SK-N-SH (cell line): Measurements from ENCODE around the gene MYO9A. TPM values are rescaled to one million over a fixed set of nuclear protein-coding genes. Genes with fewer than 3 reads are reported as not detected.

Experiments
- CTCF ChIA-PET: fragments of 300-600, 350-600 bp; formaldehyde crosslinking; extraction: SDS; loops from one replicate; lab custom pipeline; 2021; lab: Yijun Ruan, JAX
- POLR2A ChIA-PET: fragments of 350-600 bp; sonication (Branson Sonifier 250); formaldehyde crosslinking; extraction: SDS; loops from one replicate; lab custom pipeline; 2020; ENCODE audit warnings: antibody characterized with exemption, inconsistent platforms; lab: Yijun Ruan, JAX
- DNase-seq: peaks from one replicate; pipeline ENCODE4 v3.0.0; 2012
- H2AFZ ChIP-seq: fragments of 200-600 bp; sonication (generic); 2 replicates; pipeline ENCODE4 v1.8.1; 2016; ENCODE audit warnings: antibody characterized with exemption, mild to moderate bottlenecking, low read depth
- H3F3A ChIP-seq: fragments of 200-600 bp; sonication (generic); replicated peaks from 2 replicates; pipeline ENCODE3; 2016; ENCODE audit warnings: antibody characterized with exemption, mild to moderate bottlenecking; ENCODE audit not compliant: insufficient read depth
- H3K27ac ChIP-seq, 2 experiments: fragments of 200-500 bp in 1 of 2; fragments of 200-600 bp in 1 of 2; sonication (Bioruptor generic) in 1 of 2; sonication (generic), shearing (Covaris generic) in 1 of 2; 2 replicates each; pipeline versions ENCODE4 v1.5.1 to v1.6.1; 2014 to 2016; ENCODE audit warnings: low read depth in 2 of 2, inconsistent platforms in 1 of 2, low read length in 1 of 2, mild to moderate bottlenecking in 1 of 2, mixed read lengths in 1 of 2
- H3K27me3 ChIP-seq: fragments of 200-600 bp; sonication (generic), shearing (Covaris generic); 2 replicates; pipeline ENCODE4 v1.6.1; 2016; ENCODE audit warnings: mixed run types; ENCODE audit not compliant: insufficient read depth
- H3K36me3 ChIP-seq, 2 experiments: fragments of 200-500 bp in 1 of 2; fragments of 200-600 bp in 1 of 2; sonication (Bioruptor generic) in 1 of 2; sonication (generic) in 1 of 2; replicated peaks in 1 of 2; 2 replicates each; pipeline versions ENCODE3 to v1.5.1; 2014 to 2016; ENCODE audit warnings: low read length in 1 of 2, mild to moderate bottlenecking in 1 of 2; ENCODE audit not compliant: insufficient read depth in 2 of 2, control insufficient read depth in 1 of 2
- H3K4me1 ChIP-seq, 2 experiments: fragments of 200-500 bp in 1 of 2; fragments of 200-600 bp in 1 of 2; sonication (Bioruptor generic) in 1 of 2; sonication (generic), shearing (Covaris generic) in 1 of 2; 2 replicates each; pipeline versions ENCODE4 v1.5.1 to v1.6.1; 2014 to 2016; ENCODE audit warnings: low read depth in 1 of 2, low read length in 1 of 2, mixed run types in 1 of 2; ENCODE audit not compliant: insufficient read depth in 2 of 2, control insufficient read depth in 1 of 2
- H3K4me2 ChIP-seq: fragments of 200-600 bp; sonication (generic), shearing (Covaris generic); 2 replicates; pipeline ENCODE4 v1.6.1; 2017; ENCODE audit warnings: mixed run types
- H3K4me3 ChIP-seq, 2 experiments: fragments of 200-500 bp in 1 of 2; fragments of 200-600 bp in 1 of 2; sonication (Bioruptor generic) in 1 of 2; sonication (generic), shearing (Covaris generic) in 1 of 2; 2 replicates each; pipeline versions ENCODE4 v1.5.1 to v1.8.1; 2014 to 2016; ENCODE audit warnings: low read depth in 2 of 2, inconsistent platforms in 1 of 2, low read length in 1 of 2, mild to moderate bottlenecking in 1 of 2, mixed read lengths in 1 of 2, moderate library complexity in 1 of 2
- H3K79me2 ChIP-seq: fragments of 200-600 bp; sonication (generic); 2 replicates; pipeline ENCODE4 v1.8.1; 2017; ENCODE audit warnings: mild to moderate bottlenecking; ENCODE audit not compliant: insufficient read depth
- H3K9ac ChIP-seq: fragments of 200-600 bp; sonication (generic); 2 replicates; pipeline ENCODE4 v1.6.1; 2017; ENCODE audit warnings: mixed run types
- H3K9me2 ChIP-seq: fragments of 200-600 bp; sonication (generic); 2 replicates; pipeline ENCODE4 v1.6.1; 2017; ENCODE audit warnings: mixed run types
- H3K9me3 ChIP-seq: fragments of 200-600 bp; sonication (generic); 2 replicates; pipeline ENCODE4 v1.6.1; 2017; ENCODE audit warnings: mixed run types, mild to moderate bottlenecking, moderate library complexity
- H4K20me1 ChIP-seq: fragments of 200-600 bp; sonication (generic); 2 replicates; pipeline ENCODE4 v1.6.1; 2017; ENCODE audit warnings: mild to moderate bottlenecking, mixed run types; ENCODE audit not compliant: insufficient read depth
- CHD2 ChIP-seq: fragments of 150-350 bp; IDR thresholded peaks from 2 replicates; pipeline ENCODE4 v1.6.1; 2018; ENCODE audit warnings: low read length; ENCODE audit not compliant: partially characterized antibody
- CTCF ChIP-seq: fragments of 200-600 bp; sonication (generic); IDR thresholded peaks from 2 replicates; pipeline ENCODE4 v1.6.1; 2017; ENCODE audit warnings: antibody characterized with exemption, mild to moderate bottlenecking, moderate library complexity
- GABPA ChIP-seq: IDR thresholded peaks from 2 replicates; pipeline ENCODE4 v1.4.0; 2012; ENCODE audit warnings: low read depth, mild to moderate bottlenecking
- JUND ChIP-seq: IDR thresholded peaks from 2 replicates; pipeline ENCODE4 v1.4.0; 2012
- MAX ChIP-seq: IDR thresholded peaks from 2 replicates; pipeline ENCODE4 v1.4.0; 2012; ENCODE audit warnings: low read depth
- NRF1 ChIP-seq: IDR thresholded peaks from 2 replicates; pipeline ENCODE4 v1.6.1; 2012; ENCODE audit warnings: low read depth, mild to moderate bottlenecking, low read length
- RAD21 ChIP-seq: IDR thresholded peaks from 2 replicates; pipeline ENCODE4 v1.6.1; 2012; ENCODE audit warnings: mild to moderate bottlenecking, low read length
- RCOR1 ChIP-seq: fragments of 150-350 bp; IDR thresholded peaks from 2 replicates; pipeline ENCODE4 v1.6.1; 2017; ENCODE audit warnings: antibody characterized with exemption, low read length
- RXRA ChIP-seq: IDR thresholded peaks from 2 replicates; pipeline ENCODE4 v1.4.0; 2012; ENCODE audit warnings: low read depth, mild to moderate bottlenecking, borderline replicate concordance
- SIN3A ChIP-seq: IDR thresholded peaks from 2 replicates; pipeline ENCODE4 v1.6.1; 2012; ENCODE audit warnings: low read depth, mild to moderate bottlenecking, low read length, moderate library complexity, borderline replicate concordance
- SMC3 ChIP-seq: IDR thresholded peaks from 2 replicates; pipeline ENCODE4 v1.6.1; 2012; ENCODE audit warnings: low read depth, low read length, improper control_type of control experiment
- TEAD4 ChIP-seq: IDR thresholded peaks from 2 replicates; pipeline ENCODE4 v1.4.0; 2012; ENCODE audit warnings: mild to moderate bottlenecking, borderline replicate concordance; ENCODE audit not compliant: insufficient read depth
- USF2 ChIP-seq: fragments of 150-350 bp; IDR thresholded peaks from 2 replicates; pipeline ENCODE4 v1.6.1; 2017; ENCODE audit warnings: antibody characterized with exemption, low read length, low read depth, borderline replicate concordance
- WGBS: methylation state at CpG from one replicate; pipeline ENCODE4 v1.1.6; 2017; ENCODE audit warnings: low lambda C conversion rate; 5-methylcytosine and 5-hydroxymethylcytosine counted together
- polyA plus RNA-seq, 3 experiments: library from polyadenylated mRNA; depleted of rRNA; stranded (reverse); fragments of >200 nt; gene quantifications; 2 replicates each; pipeline ENCODE4 v1.2.3, GENCODE V29; 2012

The MYO9A gene
- polyA plus RNA-seq, 1 of the 3 experiments (the other 2 are of a cell fraction) = 4.1 TPM

- H3K4me3 ChIP-seq = peak overlapping the region; percentile 47 to 63
- no peaks in the 10 kb centered on the region for H4K20me1 ChIP-seq
- WGBS = 10% methylated on average over 17 of the region's 19 CpGs
- DNase-seq = peak; percentile 75
- TF ChIP-seq SMC3 (peak; percentile 83), GABPA (no peak), CTCF (peak; percentile 86), RXRA (no peak), MAX (no peak), NRF1 (no peak), JUND (no peak), SIN3A (0 out of 2 replicates have a peak, but pooled peaks have one; percentile 41), CHD2 (no peak), RAD21 (peak; percentile 97), TEAD4 (no peak), RCOR1 (peak; percentile 45; the same call in 1 of the 2 replicates), USF2 (no peak)
- H3K27ac ChIP-seq = 0 out of 4 replicates have a peak overlapping the region, but pooled peaks of 1 of the 2 experiments have one; percentile 4
- H3K9ac ChIP-seq = peak overlapping the region; percentile 43; the same call in 1 of the 2 replicates
- H3K9me2 ChIP-seq = no peaks in the 10 kb centered on the region
- no peaks in the 10 kb centered on the region for H3F3A ChIP-seq
- no peaks in the 10 kb centered on the region for H3K27me3 ChIP-seq
- no peaks in the 10 kb centered on the region for H3K9me3 ChIP-seq
- H3K4me1 ChIP-seq = peaks cover 10% of the 10 kb centered on the region in 2 experiments; a peak in 1 of 4 replicates
- peak overlapping the region; percentile 95 for H2AFZ ChIP-seq
- H3K4me2 ChIP-seq = peak overlapping the region; percentile 95
- CTCF ChIA-PET = interaction anchor here (0.5 to 3.1 kb wide), 68 partner anchors 9 to 764 kb away, joined by 3 to 59 read pairs (median 4); partner anchors contain the start of genes GRAMD2A and NR2E3
- no peaks in the 10 kb centered on the region for H3K79me2 ChIP-seq
- no peaks in the 10 kb centered on the region for H3K36me3 ChIP-seq
- POLR2A ChIA-PET = interaction anchor here (0.6 kb wide), 1 partner anchor 70 kb away, joined by 3 read pairs; no protein-coding TSS in a partner anchor
Measured at GRCh38 chr15:72155635-72156616, 38.0 kb upstream of the MYO9A start.
